SU-DHL-6 (cell line): ENCODE measurements around the gene FHAD1.

Source experiments
- CTCF ChIP-seq: fragments of 200-600 bp; sonication (generic); IDR thresholded peaks from one replicate; pipeline ENCODE4 v1.5.1; 2017; ENCODE audit warnings: antibody characterized with exemption, mild to moderate bottlenecking, low read length, moderate library complexity; ENCODE audit not compliant: insufficient read depth, poor library complexity, severe bottlenecking
- EZH2phosphoT487 ChIP-seq: fragments of 200-600 bp; sonication (generic), shearing (Covaris generic); conservative IDR thresholded peaks from 2 replicates; pipeline ENCODE4 v1.6.1; 2018; ENCODE audit warnings: mild to moderate bottlenecking, antibody characterized with exemption, low read length, moderate library complexity, mixed read lengths

- no peak for TF ChIP-seq CTCF
- TF ChIP-seq EZH2phosphoT487: no peak
Observed at GRCh38 chr1:15429701-15430149, 182.7 kb downstream of the FHAD1 start.
